Caco-2 (cell line): ENCODE data around the gene ADARB2. TPM values are rescaled to one million over a fixed set of nuclear protein-coding genes. Genes with fewer than 3 reads are reported as not detected.

Source experiments
- BruUV-seq: library from RNA; stranded (reverse); fragments of 400-500 nt; replicated peaks from 2 replicates; lab custom pipeline; 2021; lab: Mats Ljungman, UMichigan
- CTCF ChIA-PET: fragments of 300-600 bp; sonication (Branson Sonifier 250); formaldehyde crosslinking; loops from one replicate; lab custom pipeline; 2022; ENCODE audit warnings: antibody characterized with exemption; lab: Charles Lee
- POLR2A ChIA-PET: fragments of 300-600 bp; sonication (Branson Sonifier 250); formaldehyde crosslinking; loops from one replicate; lab custom pipeline; 2022; ENCODE audit warnings: antibody characterized with exemption; lab: Charles Lee
- DNase-seq, 2 experiments: peaks; one replicate each; pipeline versions ENCODE4 v3.0.0 to v3.0.0-alpha.2; 2020 to 2022
- H3K27me3 ChIP-seq: replicated peaks from 2 replicates; pipeline ENCODE4 v1.6.0; 2011; ENCODE audit warnings: low read length; ENCODE audit not compliant: control insufficient read depth, insufficient read depth
- H3K36me3 ChIP-seq: 2 replicates; pipeline ENCODE4 v1.5.1; 2011; ENCODE audit warnings: low read length; ENCODE audit not compliant: control insufficient read depth, insufficient read depth
- H3K4me1 ChIP-seq: fragments of 250-450 bp; sonication (Bioruptor Pico); 2 replicates; pipeline ENCODE4 v1.5.1; 2020; ENCODE audit warnings: mild to moderate bottlenecking
- H3K4me3 ChIP-seq: 2 replicates; pipeline ENCODE4 v1.5.1; 2011; ENCODE audit warnings: low read depth, mild to moderate bottlenecking, control low read depth, low read length
- H3K9me3 ChIP-seq: fragments of 250-450 bp; sonication (Bioruptor Pico); 2 replicates; pipeline ENCODE4 v1.5.1; 2020; ENCODE audit warnings: mild to moderate bottlenecking, moderate library complexity
- H3K27ac Mint-ChIP-seq: one replicate; pipeline ENCODE4 v1.8.0; 2022; ENCODE audit warnings: mixed read lengths; ENCODE audit not compliant: unreplicated experiment
- H3K27me3 Mint-ChIP-seq: one replicate; pipeline ENCODE4 v1.8.0; 2022; ENCODE audit warnings: mixed read lengths; ENCODE audit not compliant: insufficient read depth, unreplicated experiment
- H3K36me3 Mint-ChIP-seq: one replicate; pipeline ENCODE4 v1.8.0; 2022; ENCODE audit warnings: mild to moderate bottlenecking, mixed read lengths; ENCODE audit not compliant: insufficient read depth, unreplicated experiment
- H3K4me1 Mint-ChIP-seq: one replicate; pipeline ENCODE4 v1.8.0; 2022; ENCODE audit warnings: low read depth, mixed read lengths; ENCODE audit not compliant: unreplicated experiment
- H3K4me3 Mint-ChIP-seq: one replicate; pipeline ENCODE4 v1.8.0; 2022; ENCODE audit warnings: mild to moderate bottlenecking, moderate library complexity, mixed read lengths; ENCODE audit not compliant: unreplicated experiment
- H3K9me3 Mint-ChIP-seq: one replicate; pipeline ENCODE4 v1.8.0; 2022; ENCODE audit warnings: mixed read lengths; ENCODE audit not compliant: unreplicated experiment
- CTCF ChIP-seq, 2 experiments: fragments of 200-600 bp in 1 of 2; IDR thresholded peaks; 1 replicate in 1 of 2; 2 replicates in 1 of 2; pipeline versions ENCODE4 v1.5.1 to v1.8.0; 2011 to 2022; ENCODE audit warnings: antibody characterized with exemption in 1 of 2, control low read depth in 1 of 2, inconsistent platforms in 1 of 2, low read depth in 1 of 2, low read length in 1 of 2, mild to moderate bottlenecking in 1 of 2, moderate library complexity in 1 of 2; ENCODE audit not compliant: insufficient read depth in 1 of 2, severe bottlenecking in 1 of 2, unreplicated experiment in 1 of 2
- intact Hi-C: fragments of 100-400 bp; cut with micrococcal nuclease; formaldehyde crosslinking; loops from one replicate; pipeline ENCODE4 v1.10.0; 2022; ENCODE audit not compliant: unreplicated experiment
- total RNA-seq: library from RNA; stranded (reverse); gene quantifications from 2 replicates; pipeline ENCODE4 v1.2.3, GENCODE V29; 2022

Gene ADARB2
- total RNA-seq, 1 experiment from 2014 or later: 0.27 TPM

GRCh38 chr10:1706256-1706655, 31.1 kb downstream of the ADARB2 start:
- no peaks in the 10 kb centered on the region for H3K4me1 Mint-ChIP-seq
- no peaks in the 10 kb centered on the region for H3K36me3 ChIP-seq
- CTCF ChIA-PET: no interaction called here
- H3K4me3 Mint-ChIP-seq: no peak overlapping the region
- peaks cover 23% of the 10 kb centered on the region for H3K9me3 ChIP-seq
- no peaks in the 10 kb centered on the region for H3K36me3 Mint-ChIP-seq
- TF ChIP-seq CTCF (IDR thresholded peaks at IDR 0.05; ENCODE audit: insufficient read depth in 1 of 2, low read depth in 1 of 2, low read length in 1 of 2, severe bottlenecking in 1 of 2, unreplicated experiment in 1 of 2): no peak
- no TSS peak for BruUV-seq
- intact Hi-C loops: no loop called here
- H3K27me3 ChIP-seq: no peaks in the 10 kb centered on the region
- peaks cover 8% of the 10 kb centered on the region for H3K27me3 Mint-ChIP-seq
- H3K9me3 Mint-ChIP-seq: peaks cover 40% of the 10 kb centered on the region
- POLR2A ChIA-PET: no interaction called here
- H3K4me1 ChIP-seq: no peaks in the 10 kb centered on the region
- DNase-seq: no peak
- no peak overlapping the region for H3K27ac Mint-ChIP-seq
- H3K4me3 ChIP-seq: no peak overlapping the region

GRCh38 chr10:1698185-1698584, 39.1 kb downstream of the ADARB2 start:
- Mint-ChIP-seq H3K27me3 (no peaks in the 10 kb centered on the region), H3K4me3 (no peak overlapping the region), H3K9me3 (peaks cover 43% of the 10 kb centered on the region), H3K36me3 (no peaks in the 10 kb centered on the region), H3K27ac (no peak overlapping the region), H3K4me1 (no peaks in the 10 kb centered on the region)
- DNase-seq: no peak
- Histone ChIP-seq H3K36me3 (no peaks in the 10 kb centered on the region; the same call in 1 of the 2 replicates), H3K4me3 (no peak overlapping the region), H3K4me1 (no peaks in the 10 kb centered on the region), H3K9me3 (peaks cover 24% of the 10 kb centered on the region), H3K27me3 (no peaks in the 10 kb centered on the region)
- ChIA-PET CTCF (no interaction called here), POLR2A (no interaction called here)
- no TSS peak for BruUV-seq
- no peak for TF ChIP-seq CTCF (IDR thresholded peaks at IDR 0.05; ENCODE audit: insufficient read depth in 1 of 2, low read depth in 1 of 2, low read length in 1 of 2, severe bottlenecking in 1 of 2, unreplicated experiment in 1 of 2)
- intact Hi-C loops: no loop called here

- intact Hi-C loops: no loop called here
Measured at GRCh38 chr10:1696106-1696505, 41.2 kb downstream of the ADARB2 start.

More at GRCh38 chr10:1696106-1696505, 41.2 kb downstream of the ADARB2 start:
- BruUV-seq: no TSS peak
- Histone ChIP-seq H3K4me1 (no peaks in the 10 kb centered on the region), H3K27me3 (no peaks in the 10 kb centered on the region), H3K4me3 (no peak overlapping the region), H3K36me3 (no peaks in the 10 kb centered on the region; the same call in 1 of the 2 replicates), H3K9me3 (peaks cover 20% of the 10 kb centered on the region)
- ChIA-PET CTCF (no interaction called here), POLR2A (no interaction called here)
- no peaks in the 10 kb centered on the region for H3K36me3 Mint-ChIP-seq
- H3K4me3 Mint-ChIP-seq: no peak overlapping the region
- H3K27me3 Mint-ChIP-seq: peaks cover 5% of the 10 kb centered on the region
- peaks cover 24% of the 10 kb centered on the region for H3K9me3 Mint-ChIP-seq
- no peak for DNase-seq
- no peaks in the 10 kb centered on the region for H3K4me1 Mint-ChIP-seq
- no peak overlapping the region for H3K27ac Mint-ChIP-seq
- TF ChIP-seq CTCF (IDR thresholded peaks at IDR 0.05; ENCODE audit: insufficient read depth in 1 of 2, low read depth in 1 of 2, low read length in 1 of 2, severe bottlenecking in 1 of 2, unreplicated experiment in 1 of 2): no peak
